OCI-LY1 (cell line): ENCODE data around the gene PAX3.

ENCODE experiments used
- H2AFZ ChIP-seq: fragments of 200-600 bp; sonication (generic), shearing (Covaris generic); 2 replicates; pipeline ENCODE4 v1.6.0; 2014; ENCODE audit warnings: antibody characterized with exemption, mild to moderate bottlenecking, low read length
- H3F3A ChIP-seq: fragments of 200-600 bp; sonication (generic), shearing (Covaris generic); 2 replicates; pipeline ENCODE4 v1.6.0; 2014; ENCODE audit warnings: mild to moderate bottlenecking, antibody characterized with exemption, low read length, moderate library complexity; ENCODE audit not compliant: insufficient read depth
- H3K27ac ChIP-seq: fragments of 200-600 bp; sonication (generic); 2 replicates; pipeline ENCODE4 v1.5.1; 2014; ENCODE audit warnings: low read length, mixed run types, mild to moderate bottlenecking, low read depth; ENCODE audit not compliant: poor library complexity, severe bottlenecking
- H3K27me3 ChIP-seq: fragments of 200-600 bp; sonication (generic); 2 replicates; pipeline ENCODE4 v1.6.0; 2014; ENCODE audit warnings: antibody characterized with exemption, mild to moderate bottlenecking, low read length, moderate library complexity; ENCODE audit not compliant: insufficient read depth
- H3K36me3 ChIP-seq: fragments of 200-600 bp; sonication (generic); 2 replicates; pipeline ENCODE4 v1.6.1; 2014; ENCODE audit warnings: mild to moderate bottlenecking, antibody characterized with exemption, low read length, moderate library complexity, mixed read lengths; ENCODE audit not compliant: insufficient read depth
- H3K4me1 ChIP-seq: fragments of 200-600 bp; sonication (generic); 2 replicates; pipeline ENCODE4 v1.5.1; 2014; ENCODE audit warnings: mild to moderate bottlenecking, low read length, moderate library complexity; ENCODE audit not compliant: insufficient read depth, severe bottlenecking
- H3K4me2 ChIP-seq: fragments of 200-600 bp; sonication (generic), shearing (Covaris generic); 2 replicates; pipeline ENCODE4 v1.6.1; 2014; ENCODE audit warnings: low read length
- H3K4me3 ChIP-seq: fragments of 200-600 bp; sonication (generic); 2 replicates; pipeline ENCODE4 v1.5.1; 2014; ENCODE audit warnings: low read length, low read depth, mild to moderate bottlenecking, mixed read lengths; ENCODE audit not compliant: poor library complexity, severe bottlenecking
- H3K79me2 ChIP-seq: fragments of 200-600 bp; shearing (Covaris generic); 2 replicates; pipeline ENCODE4 v1.6.1; 2016; ENCODE audit warnings: mixed run types, low read length, mixed read lengths; ENCODE audit not compliant: insufficient read depth
- H3K9ac ChIP-seq: fragments of 200-600 bp; sonication (generic), shearing (Covaris generic); 2 replicates; pipeline ENCODE4 v1.6.1; 2014; ENCODE audit warnings: mild to moderate bottlenecking, low read length, mixed read lengths
- H3K9me2 ChIP-seq: fragments of 200-600 bp; sonication (generic), shearing (Covaris generic); 2 replicates; pipeline ENCODE4 v1.6.1; 2014; ENCODE audit warnings: low read depth, mild to moderate bottlenecking, low read length, mixed read lengths
- H3K9me3 ChIP-seq: fragments of 200-600 bp; shearing (Covaris generic); 2 replicates; pipeline ENCODE4 v1.6.1; 2014; ENCODE audit warnings: low read length, mixed read lengths
- H4K20me1 ChIP-seq: fragments of 200-600 bp; sonication (generic), shearing (Covaris generic); 2 replicates; pipeline ENCODE4 v1.6.0; 2016; ENCODE audit warnings: mild to moderate bottlenecking, low read length; ENCODE audit not compliant: insufficient read depth
- EZH2 ChIP-seq: fragments of 200-600 bp; sonication (generic), shearing (Covaris generic); IDR thresholded peaks from 2 replicates; pipeline ENCODE4 v1.8.0; 2017; ENCODE audit warnings: borderline replicate concordance, mixed run types, mild to moderate bottlenecking, antibody characterized with exemption, low read length, moderate library complexity, mixed read lengths
- TF ChIP-seq, protein P1 (sequence below): fragments of 200-600 bp; sonication (generic), shearing (Covaris generic); IDR thresholded peaks from 2 replicates; pipeline ENCODE4 v1.5.1; 2017; ENCODE audit warnings: mild to moderate bottlenecking, antibody characterized with exemption, low read length, moderate library complexity, mixed read lengths

The PAX3 gene

DNA sequence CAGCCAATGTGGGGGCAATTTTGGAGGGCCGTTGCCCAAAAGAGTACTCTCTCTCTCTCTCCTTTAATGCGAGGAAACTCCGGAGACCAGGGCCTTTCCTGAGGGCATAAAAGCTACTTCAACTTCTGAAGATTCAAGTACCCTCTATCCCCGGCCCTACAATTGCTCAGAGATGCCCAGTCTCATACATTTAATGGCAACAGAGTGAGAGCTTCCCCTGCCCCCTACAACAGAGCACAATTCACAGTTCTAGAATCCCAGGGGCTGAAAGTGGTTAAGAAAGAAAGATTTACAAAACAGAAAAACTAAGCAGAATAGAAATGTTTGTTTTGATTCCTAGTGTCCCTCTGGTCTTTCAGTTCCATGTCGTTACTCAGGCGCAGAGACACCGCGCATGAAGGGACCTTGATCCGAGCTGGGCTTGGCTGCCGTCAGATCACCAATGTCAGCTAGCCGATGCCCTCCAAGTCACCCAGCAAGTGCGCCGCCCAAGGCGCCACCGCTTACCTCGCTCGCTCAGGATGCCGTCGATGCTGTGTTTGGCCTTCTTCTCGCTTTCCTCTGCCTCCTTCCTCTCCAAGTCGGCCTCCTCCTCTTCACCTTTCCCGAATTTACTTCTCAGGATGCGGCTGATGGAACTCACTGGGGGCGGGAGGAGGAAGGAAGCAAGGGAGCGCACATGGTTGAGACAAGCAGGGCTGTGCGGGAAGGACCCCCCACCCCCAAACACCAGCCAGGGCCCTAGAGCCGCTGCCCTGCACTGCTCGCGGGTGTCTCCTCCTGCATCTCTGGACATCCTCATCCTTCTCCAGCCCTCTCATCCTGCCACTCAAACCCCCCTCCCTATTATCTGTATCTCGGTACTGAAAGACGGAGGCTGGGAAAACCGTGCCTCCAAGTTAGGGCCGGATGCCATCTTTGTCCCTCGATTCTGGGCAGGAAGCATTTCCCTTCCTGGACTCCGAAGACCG, 4.9 kb downstream of the PAX3 start:
- no peaks in the 10 kb centered on the region for H3K36me3 ChIP-seq
- H3K27me3 ChIP-seq, result no peaks in the 10 kb centered on the region
- H3K4me2 ChIP-seq, result no peak overlapping the region
- H3K9me3 ChIP-seq, result no peaks in the 10 kb centered on the region
- H3K79me2 ChIP-seq, result no peaks in the 10 kb centered on the region
- no peaks in the 10 kb centered on the region for H3K4me1 ChIP-seq
- H3K9ac ChIP-seq, result no peak overlapping the region
- TF ChIP-seq, protein P1, sequence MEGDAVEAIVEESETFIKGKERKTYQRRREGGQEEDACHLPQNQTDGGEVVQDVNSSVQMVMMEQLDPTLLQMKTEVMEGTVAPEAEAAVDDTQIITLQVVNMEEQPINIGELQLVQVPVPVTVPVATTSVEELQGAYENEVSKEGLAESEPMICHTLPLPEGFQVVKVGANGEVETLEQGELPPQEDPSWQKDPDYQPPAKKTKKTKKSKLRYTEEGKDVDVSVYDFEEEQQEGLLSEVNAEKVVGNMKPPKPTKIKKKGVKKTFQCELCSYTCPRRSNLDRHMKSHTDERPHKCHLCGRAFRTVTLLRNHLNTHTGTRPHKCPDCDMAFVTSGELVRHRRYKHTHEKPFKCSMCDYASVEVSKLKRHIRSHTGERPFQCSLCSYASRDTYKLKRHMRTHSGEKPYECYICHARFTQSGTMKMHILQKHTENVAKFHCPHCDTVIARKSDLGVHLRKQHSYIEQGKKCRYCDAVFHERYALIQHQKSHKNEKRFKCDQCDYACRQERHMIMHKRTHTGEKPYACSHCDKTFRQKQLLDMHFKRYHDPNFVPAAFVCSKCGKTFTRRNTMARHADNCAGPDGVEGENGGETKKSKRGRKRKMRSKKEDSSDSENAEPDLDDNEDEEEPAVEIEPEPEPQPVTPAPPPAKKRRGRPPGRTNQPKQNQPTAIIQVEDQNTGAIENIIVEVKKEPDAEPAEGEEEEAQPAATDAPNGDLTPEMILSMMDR, result no peak
- TF ChIP-seq EZH2, result no peak
- no peak overlapping the region for H2AFZ ChIP-seq
- no peaks in the 10 kb centered on the region for H3K9me2 ChIP-seq
- no peaks in the 10 kb centered on the region for H3F3A ChIP-seq
- no peaks in the 10 kb centered on the region for H4K20me1 ChIP-seq
- H3K27ac ChIP-seq, result no peak overlapping the region
- no peak overlapping the region for H3K4me3 ChIP-seq

DNA sequence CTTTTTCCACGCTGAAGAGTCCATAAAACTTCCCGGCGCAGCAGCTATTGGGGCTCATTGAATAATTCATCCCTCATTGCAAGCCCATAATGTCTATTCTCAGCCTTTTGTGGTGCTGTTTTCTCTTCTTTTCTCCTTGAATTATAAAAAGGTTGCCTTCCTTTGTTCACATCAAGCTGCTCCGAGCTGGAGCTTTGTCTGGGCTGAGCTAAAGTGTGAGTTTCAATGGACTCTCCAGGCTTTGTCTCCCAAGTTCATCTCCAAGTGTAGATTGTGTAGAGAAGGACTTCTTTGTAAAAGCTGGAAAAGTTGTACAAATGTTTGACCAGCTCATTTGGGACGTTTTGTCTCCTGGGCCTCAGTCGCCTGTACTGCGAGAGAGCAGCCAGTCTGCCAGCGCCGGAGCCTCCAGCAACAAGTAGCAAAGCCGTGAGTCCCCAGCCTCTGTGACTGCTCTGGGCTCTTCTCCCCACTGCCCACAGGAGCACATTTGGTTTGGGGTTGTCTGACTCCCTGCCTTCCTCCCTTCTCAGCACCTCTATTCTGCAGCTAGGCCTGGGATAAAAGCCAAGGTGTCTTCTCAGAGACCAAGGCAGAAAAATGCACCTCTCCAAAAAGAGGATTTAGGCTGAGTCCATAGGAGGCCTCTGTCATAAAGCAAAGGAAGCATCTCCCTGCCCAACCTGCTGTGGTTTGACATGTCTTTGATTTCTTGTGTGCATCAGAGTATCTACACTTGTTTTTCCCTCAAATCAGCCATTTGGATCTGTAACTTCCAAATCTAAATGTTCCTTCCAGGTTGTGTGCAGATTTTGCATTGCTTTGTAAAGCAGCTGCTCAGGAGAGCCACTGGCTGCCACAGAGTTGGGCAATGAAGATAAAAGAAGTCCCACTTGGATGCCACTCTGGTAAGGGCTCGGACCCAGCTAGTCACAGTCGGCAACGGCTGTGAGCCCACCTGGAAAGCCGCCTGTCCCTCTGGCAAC, 6.4 kb downstream of the PAX3 start:
- Histone ChIP-seq H3K4me1 (no peaks in the 10 kb centered on the region), H3K36me3 (no peaks in the 10 kb centered on the region), H3K27ac (no peak overlapping the region), H3K4me3 (no peak overlapping the region), H3K27me3 (no peaks in the 10 kb centered on the region), H2AFZ (no peak overlapping the region), H3K79me2 (no peaks in the 10 kb centered on the region), H3K9me2 (no peaks in the 10 kb centered on the region), H3F3A (no peaks in the 10 kb centered on the region), H3K9ac (no peak overlapping the region), H4K20me1 (no peaks in the 10 kb centered on the region), H3K4me2 (no peak overlapping the region), H3K9me3 (no peaks in the 10 kb centered on the region)
- TF ChIP-seq, protein P1, result no peak
- no peak for TF ChIP-seq EZH2

DNA sequence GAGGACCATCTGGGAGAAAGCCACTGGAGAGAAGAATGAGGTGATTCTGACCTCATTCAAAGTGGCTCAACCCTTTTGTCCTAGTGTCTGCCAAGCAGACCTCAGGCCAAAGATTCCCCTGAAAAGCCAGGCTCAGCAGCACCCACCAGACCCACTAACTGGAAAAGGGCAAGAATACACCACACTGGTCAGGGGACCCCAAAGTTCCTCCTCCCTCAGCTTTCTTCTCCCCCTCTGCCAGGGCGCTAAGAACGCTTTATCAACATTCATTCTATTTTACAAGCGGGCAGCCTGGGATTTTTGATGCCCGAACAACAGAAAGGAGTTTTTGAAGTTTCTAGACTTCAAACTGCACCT, 7.3 kb downstream of the PAX3 start:
- H3K4me2 ChIP-seq, result no peak overlapping the region
- H3K27me3 ChIP-seq, result no peaks in the 10 kb centered on the region
- no peaks in the 10 kb centered on the region for H3K4me1 ChIP-seq
- no peaks in the 10 kb centered on the region for H3K9me2 ChIP-seq
- H3K79me2 ChIP-seq, result no peaks in the 10 kb centered on the region
- H3K9me3 ChIP-seq, result no peaks in the 10 kb centered on the region
- no peaks in the 10 kb centered on the region for H4K20me1 ChIP-seq
- no peak overlapping the region for H2AFZ ChIP-seq
- no peak overlapping the region for H3K27ac ChIP-seq
- H3K4me3 ChIP-seq, result no peak overlapping the region
- H3K36me3 ChIP-seq, result no peaks in the 10 kb centered on the region
- H3K9ac ChIP-seq, result no peak overlapping the region
- no peak for TF ChIP-seq EZH2
- TF ChIP-seq, protein P1, result no peak
- no peaks in the 10 kb centered on the region for H3F3A ChIP-seq
